BLaER1 (cell line): ENCODE data around the gene TIFAB.
A peak's percentile ranks its signal among the peaks of the same experiment; 100 is the strongest.

Experiments
- H3K27ac ChIP-seq: shearing (Covaris generic); formaldehyde crosslinking; 2 replicates; pipeline ENCODE4 v1.8.1; 2022
- H3K27me3 ChIP-seq: shearing (Covaris generic); formaldehyde crosslinking; 2 replicates; pipeline ENCODE4 v1.8.1; 2022
- H3K36me3 ChIP-seq: shearing (Covaris generic); formaldehyde crosslinking; 2 replicates; pipeline ENCODE4 v1.8.1; 2022
- H3K4me1 ChIP-seq: shearing (Covaris generic); formaldehyde crosslinking; 2 replicates; pipeline ENCODE4 v1.8.1; 2022
- H3K4me2 ChIP-seq: shearing (Covaris generic); formaldehyde crosslinking; 2 replicates; pipeline ENCODE4 v1.8.1; 2022
- H3K4me3 ChIP-seq: shearing (Covaris generic); formaldehyde crosslinking; 2 replicates; pipeline ENCODE4 v1.8.1; 2022
- H3K9ac ChIP-seq: shearing (Covaris generic); formaldehyde crosslinking; 2 replicates; pipeline ENCODE4 v1.8.1; 2022
- H3K9me3 ChIP-seq: shearing (Covaris generic); formaldehyde crosslinking; 2 replicates; pipeline ENCODE4 v1.8.1; 2022
- H4K20me1 ChIP-seq: shearing (Covaris generic); formaldehyde crosslinking; 2 replicates; pipeline ENCODE4 v1.8.1; 2022
- Cebpa-rat ChIP-seq: shearing (Covaris generic); IDR thresholded peaks from 2 replicates; pipeline ENCODE4 v1.8.1; 2022

TIFAB gene

DNA sequence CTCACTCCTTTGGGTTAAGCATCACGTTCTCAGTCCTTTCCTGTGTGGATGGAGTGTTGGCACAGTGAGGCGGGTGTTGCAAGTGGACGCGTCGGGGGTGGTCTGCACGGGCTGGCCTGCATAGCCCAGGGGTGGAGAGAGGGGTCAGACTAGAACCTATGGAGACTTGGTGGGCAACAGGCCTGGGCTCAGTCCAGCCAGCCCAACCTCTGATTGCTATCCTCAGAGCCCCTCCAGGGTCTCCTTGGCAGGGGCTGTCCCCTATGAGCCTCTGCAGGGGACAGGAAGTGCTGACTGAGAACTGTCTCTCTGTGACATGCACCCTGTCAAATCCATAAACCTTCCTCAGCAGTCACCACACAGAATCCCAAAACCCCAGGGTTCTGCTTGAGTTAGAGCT is 7.3 kb downstream of the TIFAB start:
- Histone ChIP-seq H3K27ac (peak overlapping the region; percentile 93), H3K36me3 (no peaks in the 10 kb centered on the region), H3K9me3 (no peaks in the 10 kb centered on the region), H4K20me1 (no peaks in the 10 kb centered on the region), H3K4me2 (peak overlapping the region; percentile 95), H3K27me3 (no peaks in the 10 kb centered on the region), H3K9ac (peak overlapping the region; percentile 75), H3K4me3 (no peak overlapping the region), H3K4me1 (peaks cover 100% of the 10 kb centered on the region)
- TF ChIP-seq Cebpa-rat = no peak

DNA sequence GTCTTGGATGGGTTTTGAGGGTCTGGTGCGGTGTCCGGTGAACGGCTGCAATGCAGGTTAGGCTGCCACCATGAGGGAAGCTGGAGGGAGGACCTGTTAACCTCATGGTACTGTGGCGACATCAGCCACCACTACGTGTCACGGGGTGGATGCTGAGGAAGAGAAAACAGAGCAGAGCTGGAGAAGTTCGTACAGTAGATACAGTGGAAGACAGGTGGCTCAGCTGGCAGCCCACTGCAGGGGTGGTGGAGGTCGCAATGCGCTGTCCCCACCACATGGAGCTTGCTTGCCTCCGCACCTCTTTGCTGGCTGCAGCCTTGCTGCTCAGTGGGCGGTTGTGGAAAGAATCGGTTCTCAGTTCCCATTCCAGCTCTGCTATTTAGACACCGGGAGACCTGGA is 7.8 kb downstream of the TIFAB start:
- Histone ChIP-seq H3K27me3 (no peaks in the 10 kb centered on the region), H3K27ac (peak overlapping the region; percentile 93), H3K4me2 (peak overlapping the region; percentile 95), H4K20me1 (no peaks in the 10 kb centered on the region), H3K9me3 (no peaks in the 10 kb centered on the region), H3K9ac (peak overlapping the region; percentile 75; the same call in 1 of the 2 replicates), H3K4me1 (peaks cover 100% of the 10 kb centered on the region), H3K36me3 (no peaks in the 10 kb centered on the region), H3K4me3 (no peak overlapping the region)
- no peak for TF ChIP-seq Cebpa-rat

DNA sequence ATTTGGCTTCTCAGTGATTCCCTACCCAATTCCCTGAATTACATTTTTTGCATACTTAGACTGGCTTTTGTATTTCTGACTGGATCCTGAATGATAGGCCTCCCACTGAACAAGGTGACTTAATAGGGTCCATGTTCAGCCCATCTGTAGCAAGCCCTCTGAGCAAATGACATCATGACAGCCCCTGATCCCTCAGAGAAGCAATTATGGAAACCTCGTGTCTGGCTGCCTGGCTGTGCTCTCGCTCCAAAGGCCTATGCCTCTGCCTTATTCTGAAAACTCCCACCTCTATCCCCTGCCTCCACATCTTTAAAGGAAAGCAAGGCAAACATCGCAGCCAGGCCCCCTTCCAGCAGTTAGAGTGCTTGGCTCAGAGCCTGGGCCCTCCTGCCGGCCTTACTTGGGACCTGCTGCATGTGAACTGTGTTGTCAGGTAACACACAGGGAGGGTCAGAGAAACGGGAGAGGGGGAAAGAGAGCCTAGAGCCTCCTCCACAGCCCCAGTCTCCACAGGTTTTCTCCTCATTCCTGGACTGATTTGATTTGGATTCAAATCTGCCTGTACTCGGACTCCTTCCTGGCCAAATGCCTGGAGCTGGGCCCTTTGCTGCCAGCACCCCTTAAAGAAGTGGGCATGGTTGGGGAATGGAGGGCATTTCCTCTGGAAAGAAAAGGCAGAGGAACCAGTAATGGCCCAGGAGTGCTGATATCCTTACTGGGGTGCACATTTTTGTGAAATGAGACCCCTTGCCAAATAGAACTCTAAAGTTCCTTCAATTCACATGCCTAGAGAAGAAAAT is 8.8 kb downstream of the TIFAB start:
- Histone ChIP-seq H3K27ac (peak overlapping the region; percentile 93), H3K36me3 (no peaks in the 10 kb centered on the region), H3K9ac (peak overlapping the region; percentile 73), H3K4me3 (no peak overlapping the region), H3K4me2 (peak overlapping the region; percentile 95), H3K27me3 (no peaks in the 10 kb centered on the region), H3K4me1 (peaks cover 100% of the 10 kb centered on the region), H4K20me1 (no peaks in the 10 kb centered on the region), H3K9me3 (no peaks in the 10 kb centered on the region)
- TF ChIP-seq Cebpa-rat = no peak

DNA sequence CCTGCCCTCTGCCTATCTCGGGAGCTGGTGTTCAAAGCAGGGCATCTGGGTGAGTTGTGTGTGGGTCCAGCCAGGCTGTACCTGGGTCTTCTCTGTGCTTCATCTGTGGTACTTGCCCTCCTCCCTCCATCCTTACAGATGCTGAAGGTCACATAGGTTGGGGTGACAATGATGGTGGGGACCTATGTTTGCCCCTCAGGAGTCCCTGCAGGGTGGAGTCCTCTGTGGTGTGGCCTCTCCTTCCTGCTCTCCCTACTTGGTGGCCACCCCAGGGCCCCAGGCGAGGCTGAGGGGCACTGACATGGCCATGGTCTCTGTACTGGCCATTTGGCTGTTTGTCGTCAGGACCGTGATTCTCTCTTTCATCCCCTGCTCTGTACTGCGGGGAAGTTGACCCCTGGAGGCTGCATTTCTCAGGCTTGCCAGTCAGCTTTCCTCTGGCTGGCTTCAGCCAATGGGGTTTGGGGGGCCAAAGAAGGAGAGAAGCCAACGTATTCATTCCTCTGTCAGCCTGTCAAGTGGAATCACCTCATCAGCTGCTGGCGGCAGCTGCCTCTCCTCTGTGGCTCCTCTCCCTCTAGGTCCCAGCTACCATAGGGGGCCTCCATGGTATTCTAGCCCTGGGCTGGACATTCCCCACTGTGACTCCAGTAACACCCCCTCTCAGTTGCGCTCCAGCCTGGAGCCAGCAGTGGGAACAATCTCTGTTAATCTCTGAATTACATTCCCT is 9.6 kb downstream of the TIFAB start:
- no peaks in the 10 kb centered on the region for H4K20me1 ChIP-seq
- H3K36me3 ChIP-seq = no peaks in the 10 kb centered on the region
- peak overlapping the region; percentile 95 for H3K4me2 ChIP-seq
- TF ChIP-seq Cebpa-rat = no peak
- H3K27me3 ChIP-seq = no peaks in the 10 kb centered on the region
- peaks cover 100% of the 10 kb centered on the region for H3K4me1 ChIP-seq
- peak overlapping the region; percentile 93 for H3K27ac ChIP-seq
- H3K9me3 ChIP-seq = no peaks in the 10 kb centered on the region
- peak overlapping the region; percentile 73 for H3K9ac ChIP-seq
- peak overlapping the region; percentile 13; the same call in 1 of the 2 replicates for H3K4me3 ChIP-seq

DNA sequence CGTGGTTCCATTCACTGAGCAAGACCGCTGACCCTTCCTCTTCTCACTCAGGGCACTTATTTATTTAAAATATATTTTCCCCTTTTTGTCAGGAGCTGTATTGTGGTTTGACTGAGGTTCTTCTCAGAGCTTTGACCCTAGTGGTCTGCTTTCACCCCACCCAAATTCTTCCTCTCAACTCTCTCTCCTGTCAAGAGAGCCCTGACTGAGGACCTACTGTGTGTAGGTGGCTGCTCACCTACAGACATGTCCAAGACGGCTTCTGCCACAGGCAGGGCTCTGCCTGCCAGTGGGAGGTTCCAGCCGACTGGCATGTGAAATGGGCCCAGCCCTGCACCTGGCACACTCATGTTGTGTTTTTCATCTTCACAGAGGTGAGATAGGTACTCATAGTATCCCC is 10.2 kb downstream of the TIFAB start:
- Histone ChIP-seq H3K36me3 (no peaks in the 10 kb centered on the region), H3K27me3 (no peaks in the 10 kb centered on the region), H3K4me1 (peaks cover 100% of the 10 kb centered on the region), H3K4me3 (peak overlapping the region; percentile 13), H3K4me2 (peak overlapping the region; percentile 95), H3K9me3 (no peaks in the 10 kb centered on the region), H4K20me1 (no peaks in the 10 kb centered on the region), H3K9ac (peak overlapping the region; percentile 73), H3K27ac (peak overlapping the region; percentile 93)
- TF ChIP-seq Cebpa-rat = no peak

DNA sequence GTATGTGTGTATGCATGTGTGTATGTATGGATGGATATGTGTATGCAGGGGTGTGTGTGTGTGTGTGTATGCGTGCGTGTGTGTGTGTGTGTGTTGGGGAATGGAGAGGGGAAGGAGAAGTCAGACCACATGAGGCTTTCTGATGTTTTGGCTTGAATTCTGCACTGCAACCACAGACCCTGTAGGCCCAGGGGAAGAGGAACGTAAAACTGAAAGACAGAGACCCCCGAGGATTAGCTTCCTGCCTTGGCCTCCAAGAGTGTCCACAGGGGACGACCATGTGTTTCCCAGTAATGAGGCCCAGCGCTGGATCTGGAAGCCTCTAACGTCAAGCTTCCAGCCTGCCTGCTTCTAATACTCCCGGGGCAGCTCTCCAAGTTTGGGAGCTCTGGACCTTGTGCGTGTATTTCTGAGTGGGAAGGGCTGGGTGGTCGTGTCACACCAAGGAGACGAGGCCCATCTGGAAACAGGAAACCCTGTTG is 10.8 kb downstream of the TIFAB start:
- Histone ChIP-seq H3K27ac (peak overlapping the region; percentile 93), H3K27me3 (no peaks in the 10 kb centered on the region), H3K36me3 (no peaks in the 10 kb centered on the region), H4K20me1 (no peaks in the 10 kb centered on the region), H3K4me3 (peak overlapping the region; percentile 13), H3K9ac (peak overlapping the region; percentile 73), H3K4me1 (peaks cover 100% of the 10 kb centered on the region), H3K9me3 (no peaks in the 10 kb centered on the region), H3K4me2 (peak overlapping the region; percentile 95)
- TF ChIP-seq Cebpa-rat = no peak

DNA sequence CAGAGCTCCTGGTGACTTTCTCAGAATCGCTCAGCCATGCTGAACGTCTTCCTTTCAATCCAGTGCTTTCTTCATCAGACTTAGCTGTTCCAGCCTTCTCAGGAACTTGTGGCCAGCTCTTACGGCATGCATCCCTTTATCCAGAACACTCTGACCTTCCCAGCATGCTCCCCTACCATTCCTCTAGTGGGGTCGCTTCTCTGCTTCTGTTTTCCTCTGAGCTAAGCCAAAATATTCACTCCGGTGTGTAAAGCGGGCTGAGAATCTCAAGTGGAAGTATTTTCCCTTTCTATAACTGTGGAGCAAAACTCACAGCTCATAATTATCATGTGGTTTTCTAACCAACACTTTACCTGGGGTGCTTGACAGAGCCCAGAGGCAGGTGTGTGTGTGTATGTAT is 11.2 kb downstream of the TIFAB start:
- TF ChIP-seq Cebpa-rat = no peak
- Histone ChIP-seq H3K27me3 (no peaks in the 10 kb centered on the region), H3K4me1 (peaks cover 100% of the 10 kb centered on the region), H4K20me1 (no peaks in the 10 kb centered on the region), H3K4me3 (0 out of 2 replicates have a peak overlapping the region, but pooled peaks have one; percentile 1), H3K9ac (peak overlapping the region; percentile 66; the same call in 1 of the 2 replicates), H3K36me3 (no peaks in the 10 kb centered on the region), H3K9me3 (no peaks in the 10 kb centered on the region), H3K4me2 (peak overlapping the region; percentile 95), H3K27ac (peak overlapping the region; percentile 93)

DNA sequence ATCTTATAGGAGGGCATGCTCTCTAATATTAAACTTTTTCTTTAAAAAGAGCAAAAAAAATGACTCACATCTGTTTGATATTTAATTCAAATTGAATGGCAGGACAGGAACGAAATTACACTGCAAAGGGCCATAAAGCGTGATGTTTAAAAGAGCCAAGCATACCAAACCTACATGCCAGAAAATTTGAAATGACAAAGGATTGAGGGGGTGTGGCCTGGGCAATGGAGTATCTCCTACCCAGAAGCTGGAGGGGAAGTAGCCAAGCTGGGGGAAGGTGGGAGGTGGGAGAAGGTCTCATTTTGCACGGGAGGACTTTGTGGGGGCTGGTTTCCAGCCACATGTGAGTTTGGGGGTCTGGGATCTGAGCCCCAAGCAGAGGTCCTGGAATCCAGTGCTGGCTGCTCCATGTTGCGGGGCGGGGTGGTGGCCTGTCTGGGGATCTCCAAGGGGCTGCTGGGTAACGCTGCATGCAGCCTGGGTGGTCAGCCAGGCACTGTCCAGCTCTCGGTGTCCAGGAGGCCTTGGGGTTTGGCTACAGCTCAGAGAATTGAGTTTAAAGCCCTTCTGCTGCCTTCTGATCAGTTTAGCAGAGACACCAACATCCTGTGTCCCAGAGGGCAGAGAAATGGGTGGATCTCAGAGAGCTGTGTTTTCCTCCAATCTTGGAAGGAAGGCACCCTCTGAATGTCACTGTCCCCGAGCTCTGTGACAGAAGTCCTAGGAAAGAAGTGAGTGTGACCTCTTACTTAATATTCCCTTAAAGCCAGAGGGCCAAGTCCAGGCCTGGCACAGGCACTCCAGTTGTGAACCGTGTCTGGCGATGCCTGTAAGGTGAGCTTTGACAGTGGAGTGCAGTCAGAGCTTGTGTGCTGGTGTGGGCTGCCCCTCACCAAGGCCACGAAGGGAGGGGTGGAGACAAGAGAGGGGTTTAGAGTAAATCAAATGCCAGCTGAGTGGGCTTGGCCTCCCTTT is 12.6 kb downstream of the TIFAB start:
- no peaks in the 10 kb centered on the region for H3K9me3 ChIP-seq
- H3K9ac ChIP-seq = peak overlapping the region; percentile 66
- peak overlapping the region; percentile 26; the same call in 1 of the 2 replicates for H3K4me3 ChIP-seq
- H3K27me3 ChIP-seq = no peaks in the 10 kb centered on the region
- H3K27ac ChIP-seq = peak overlapping the region; percentile 93
- H3K4me1 ChIP-seq = peaks cover 100% of the 10 kb centered on the region
- H4K20me1 ChIP-seq = no peaks in the 10 kb centered on the region
- no peak for TF ChIP-seq Cebpa-rat
- peak overlapping the region; percentile 95 for H3K4me2 ChIP-seq
- no peaks in the 10 kb centered on the region for H3K36me3 ChIP-seq

DNA sequence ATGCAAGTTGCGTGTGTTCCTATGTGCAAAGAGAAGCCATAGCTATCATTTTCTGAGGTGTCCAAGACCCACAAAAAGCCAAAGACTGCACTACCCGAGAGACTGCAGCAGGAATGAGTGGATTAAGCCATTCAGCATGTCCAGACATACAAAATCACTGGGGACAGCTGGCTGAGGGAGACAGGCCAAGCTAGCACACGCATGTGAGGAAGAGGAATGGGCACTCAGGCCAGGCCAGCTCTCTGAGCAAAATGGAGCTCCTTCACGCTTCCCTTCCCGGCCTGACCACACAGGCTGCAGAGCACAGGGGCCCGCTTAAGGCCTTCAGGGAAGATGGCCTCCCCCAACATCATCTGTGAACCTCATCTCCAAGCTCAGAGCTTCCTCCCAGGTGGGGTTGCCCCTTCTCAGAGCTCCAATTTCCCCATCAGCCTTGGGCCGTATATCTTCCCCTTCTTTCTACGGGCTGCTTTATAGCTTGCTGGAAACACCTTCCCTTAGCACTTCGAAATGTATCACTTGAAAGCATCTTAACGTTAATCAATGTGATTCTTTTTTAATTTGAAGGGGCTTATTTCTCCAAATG is 13.4 kb downstream of the TIFAB start:
- Histone ChIP-seq H3K27me3 (no peaks in the 10 kb centered on the region), H3K9ac (no peak overlapping the region; the same call in 1 of the 2 replicates), H3K4me3 (no peak overlapping the region), H3K4me1 (peaks cover 100% of the 10 kb centered on the region), H3K27ac (peak overlapping the region; percentile 93), H3K36me3 (no peaks in the 10 kb centered on the region), H3K4me2 (peak overlapping the region; percentile 95), H4K20me1 (no peaks in the 10 kb centered on the region), H3K9me3 (no peaks in the 10 kb centered on the region)
- TF ChIP-seq Cebpa-rat = no peak
